NCI-H1436 treated with DMSO at 0.1 percent for 48 hours (cell line): ENCODE measurements around the gene MTA1.

Experiments used
- DNase-seq: peaks from one replicate; lab custom pipeline; 2025; lab: John Stamatoyannopoulos, UW

The MTA1 gene

DNA sequence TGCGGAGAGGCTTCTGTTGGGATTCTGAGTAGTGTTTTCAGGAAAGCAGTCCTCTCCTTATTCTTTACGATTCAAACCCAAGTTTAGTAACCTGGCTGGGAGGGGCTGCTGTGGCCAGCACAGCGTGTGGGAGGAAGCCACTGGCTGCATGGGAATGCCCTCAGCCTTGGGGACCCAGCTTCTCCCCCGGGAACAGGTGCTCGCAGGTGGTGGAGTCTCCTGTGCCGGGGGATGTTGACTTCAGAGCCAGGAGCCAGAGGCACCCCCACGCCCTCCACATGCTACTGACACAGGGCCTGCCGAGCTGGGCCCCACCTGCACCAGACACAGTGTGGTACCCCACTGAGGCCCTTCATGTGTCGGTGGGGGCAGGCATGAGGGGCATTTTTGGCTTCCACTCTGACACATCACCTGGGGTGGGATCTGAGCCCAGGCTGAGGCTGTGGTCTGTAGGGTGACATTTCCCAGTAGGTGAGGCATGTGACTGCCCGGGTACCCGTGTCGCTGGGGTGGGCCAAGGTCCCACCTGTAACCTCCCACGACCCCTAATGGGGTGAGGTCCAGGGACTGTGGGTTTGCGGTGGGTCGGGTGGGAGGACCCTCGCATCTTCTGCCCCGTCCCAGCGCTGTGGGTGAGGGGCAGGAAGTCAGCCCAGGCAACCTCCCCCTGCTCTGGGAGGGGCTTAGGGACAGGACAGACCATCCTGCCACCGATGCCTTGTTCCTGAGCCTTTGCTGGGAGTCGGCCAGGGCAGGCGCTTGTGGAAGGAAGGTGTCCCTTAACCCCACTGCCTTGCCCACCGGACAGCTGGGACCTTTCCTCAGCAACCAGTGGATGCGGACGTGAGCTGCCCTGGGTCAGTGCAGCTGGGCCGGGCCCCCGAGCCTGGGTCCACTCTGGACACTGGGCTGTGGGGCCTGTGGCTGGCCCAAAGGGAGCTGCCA, 26.5 kb downstream of the MTA1 start:
- DNase-seq, result no peak

- no peak for DNase-seq
Observed at GRCh38 chr14:105446971-105447370, 27.3 kb downstream of the MTA1 start.

DNA sequence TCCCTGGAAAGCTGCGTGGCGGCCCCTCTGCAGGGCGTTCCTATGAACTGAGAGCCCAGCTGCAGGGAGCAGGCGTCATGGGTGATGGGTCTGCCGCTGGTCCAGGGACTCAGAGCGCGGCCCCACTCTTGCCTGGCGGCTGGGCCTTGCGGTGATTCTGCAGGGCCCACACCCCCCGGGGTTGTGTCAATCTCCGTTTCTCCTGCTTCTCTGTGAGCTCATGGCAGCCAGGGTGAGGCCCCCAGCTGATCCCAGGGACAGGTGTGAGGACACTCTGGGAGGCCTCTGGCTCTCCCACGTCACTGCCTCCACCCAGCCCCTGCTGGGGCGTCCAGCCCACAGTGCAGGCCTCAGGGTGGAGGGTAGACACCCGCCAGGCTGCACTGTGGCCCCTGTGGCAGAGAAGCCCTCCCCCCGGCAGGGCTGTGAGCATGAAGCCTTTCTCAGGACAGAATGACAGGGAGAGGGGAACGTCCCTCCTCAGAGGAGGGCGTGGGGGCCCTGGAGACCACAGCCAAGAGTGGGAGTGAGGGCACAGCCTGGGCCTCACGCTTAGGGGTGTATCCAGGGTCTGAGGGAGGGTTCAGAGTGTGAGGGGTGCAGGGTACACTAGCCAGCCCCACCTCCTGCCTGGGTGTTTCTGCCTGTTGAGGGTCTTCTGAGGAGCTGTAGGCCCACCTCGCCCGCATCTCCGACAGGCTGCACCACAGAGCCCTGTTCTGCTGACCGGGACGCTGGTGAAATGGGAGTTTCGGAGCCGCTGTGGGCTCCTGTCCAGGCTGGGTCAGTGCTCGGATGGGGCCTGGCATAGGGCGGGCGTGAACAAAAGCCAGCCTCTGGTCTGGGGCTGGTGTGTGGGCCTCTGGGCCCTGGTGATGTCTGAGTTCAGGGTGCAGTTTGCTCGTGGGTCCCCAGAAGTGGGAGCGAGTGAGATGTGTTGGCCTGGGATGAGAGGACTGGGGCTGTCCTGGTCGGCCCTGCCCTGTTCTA, 28.3 kb downstream of the MTA1 start:
- no peak for DNase-seq

GRCh38 chr14:105448706-105449111, 29.1 kb downstream of the MTA1 start:
- no peak for DNase-seq

GRCh38 chr14:105449276-105450122, 29.9 kb downstream of the MTA1 start:
- no peak for DNase-seq

- no peak for DNase-seq
Observed at GRCh38 chr14:105450123-105450505, 30.5 kb downstream of the MTA1 start.

DNA sequence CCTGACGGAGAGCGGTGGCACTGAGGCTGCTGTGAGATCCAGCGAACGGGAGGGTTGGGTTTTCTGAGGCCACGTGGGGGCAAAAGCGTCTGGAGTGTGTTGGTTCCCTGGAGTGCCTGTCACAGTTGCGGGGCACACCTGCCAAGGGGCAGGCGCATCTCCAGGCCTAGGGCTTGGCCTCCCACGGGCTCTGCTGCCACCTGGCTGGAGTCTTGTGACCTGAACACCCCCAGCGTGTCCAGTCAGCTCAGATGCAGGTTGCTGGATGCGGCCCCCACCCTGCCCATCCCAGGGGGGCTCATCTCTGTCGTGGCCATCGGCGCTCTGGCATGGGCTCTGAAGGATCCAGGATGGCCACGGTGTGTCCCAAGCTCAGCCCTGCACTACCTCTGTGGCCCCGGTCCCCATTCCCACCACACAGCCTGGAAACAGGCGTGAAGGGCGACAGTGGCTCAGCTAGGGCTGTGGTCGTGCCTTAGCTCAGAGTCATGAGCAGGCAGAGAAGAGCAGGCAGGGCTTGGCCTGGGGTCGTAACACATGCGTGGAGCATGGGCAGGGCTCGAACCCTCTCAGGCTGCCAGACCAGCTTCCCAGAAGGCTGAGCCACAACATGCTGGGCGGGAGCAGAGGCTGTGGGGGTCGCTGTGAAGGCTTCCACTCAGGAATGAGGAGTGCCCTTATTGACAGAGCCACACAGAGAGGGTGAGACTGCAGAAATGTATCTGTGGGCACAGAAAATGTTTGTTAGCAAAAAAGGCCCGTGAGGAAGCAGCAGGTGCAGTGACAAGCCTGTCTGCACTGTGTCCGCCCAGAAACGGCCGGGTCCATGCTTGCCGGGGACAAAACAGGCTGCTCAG, 31.5 kb downstream of the MTA1 start:
- no peak for DNase-seq

GRCh38 chr14:105452963-105453362, 33.3 kb downstream of the MTA1 start:
- no peak for DNase-seq

DNA sequence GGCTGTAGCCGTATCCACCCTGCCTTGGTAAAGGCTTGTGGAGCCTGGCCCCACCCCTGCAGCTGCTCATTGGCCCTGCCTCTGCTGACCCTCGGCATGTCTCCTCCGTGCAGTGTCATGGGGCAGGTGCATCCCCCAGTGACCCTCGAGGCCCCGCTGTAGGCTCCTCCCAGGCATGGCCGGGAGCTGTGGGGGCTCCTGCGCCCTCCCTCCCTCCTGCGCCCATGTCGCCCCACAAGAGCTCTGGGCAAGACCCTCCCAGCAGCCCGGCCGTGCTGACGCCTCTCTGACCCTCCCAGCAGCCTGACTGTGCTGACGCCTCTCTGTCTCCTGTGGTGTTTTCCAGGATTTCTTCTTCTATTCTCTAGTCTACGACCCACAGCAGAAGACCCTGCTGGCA, 34.2 kb downstream of the MTA1 start:
- no peak for DNase-seq

DNA sequence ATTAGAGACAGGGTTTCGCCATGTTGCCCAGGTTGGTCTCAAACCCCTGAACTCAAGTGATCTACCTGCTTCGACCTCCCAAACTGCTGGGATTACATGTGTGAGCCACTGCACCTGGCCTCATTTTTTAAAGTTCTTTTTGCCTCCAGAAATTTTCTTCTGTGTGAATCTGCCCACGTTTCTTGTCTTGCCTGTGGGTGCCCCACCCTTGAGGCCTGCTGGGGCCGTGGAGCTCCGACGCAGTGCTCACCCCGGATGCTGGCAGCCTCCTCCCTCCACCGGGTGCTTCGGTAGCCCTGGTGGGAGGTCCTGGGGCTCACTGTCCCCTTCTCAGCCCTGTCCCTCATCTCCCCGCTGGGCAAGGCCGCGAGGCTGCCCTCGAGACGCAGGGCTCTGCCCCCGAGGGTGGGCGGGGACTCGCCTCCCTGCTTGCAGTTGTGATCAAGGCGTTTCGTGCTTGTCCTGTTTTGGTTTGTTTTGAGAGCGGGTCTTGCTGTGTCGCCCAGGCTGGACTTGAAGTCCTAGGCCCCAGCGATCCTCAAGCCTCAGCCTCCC, 35.5 kb downstream of the MTA1 start:
- no peak for DNase-seq

DNA sequence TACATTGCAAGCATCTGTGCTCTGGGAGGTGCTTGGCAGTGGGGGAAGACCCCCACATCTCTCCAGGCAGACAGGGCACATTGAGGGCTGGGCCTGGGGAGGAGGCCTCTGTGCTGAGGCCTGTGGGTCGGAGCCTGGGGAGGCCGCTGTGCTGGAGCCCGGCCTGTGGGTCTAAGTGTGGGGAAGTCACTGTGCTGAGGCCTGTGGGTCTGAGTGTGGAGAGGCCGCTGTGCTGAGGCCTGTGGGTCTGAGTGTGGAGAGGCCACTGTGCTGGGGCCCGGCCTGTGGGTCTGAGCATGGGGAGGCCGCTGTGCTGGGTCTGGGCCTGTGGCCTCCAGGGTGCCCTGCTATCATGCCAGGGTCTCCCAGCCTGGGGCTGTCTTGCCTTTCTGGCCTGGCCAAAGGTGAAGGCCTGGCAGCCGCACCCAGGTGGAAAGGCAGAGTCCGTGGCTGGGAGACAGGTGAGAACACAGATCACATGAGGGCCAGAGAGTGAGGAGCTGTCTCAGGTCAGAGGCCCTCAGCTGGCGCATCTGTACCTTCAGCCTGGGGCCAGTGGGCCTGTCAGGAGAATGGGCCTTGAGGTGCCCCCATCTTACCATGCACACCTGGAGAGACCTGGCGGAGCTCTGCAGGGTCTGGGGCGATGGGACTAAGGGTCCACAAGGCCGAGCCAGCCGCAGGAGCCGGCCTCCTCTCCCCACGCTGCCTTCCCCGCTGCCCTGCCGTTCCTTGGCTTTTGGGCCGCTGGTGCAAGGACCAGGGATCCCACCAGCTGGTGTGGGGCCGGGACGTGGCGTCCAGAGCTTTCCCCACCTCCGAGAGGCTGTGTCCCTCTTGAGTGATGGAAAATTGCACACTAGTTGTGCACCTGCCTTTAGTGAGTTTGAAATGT, 36.4 kb downstream of the MTA1 start:
- DNase-seq, result no peak

DNA sequence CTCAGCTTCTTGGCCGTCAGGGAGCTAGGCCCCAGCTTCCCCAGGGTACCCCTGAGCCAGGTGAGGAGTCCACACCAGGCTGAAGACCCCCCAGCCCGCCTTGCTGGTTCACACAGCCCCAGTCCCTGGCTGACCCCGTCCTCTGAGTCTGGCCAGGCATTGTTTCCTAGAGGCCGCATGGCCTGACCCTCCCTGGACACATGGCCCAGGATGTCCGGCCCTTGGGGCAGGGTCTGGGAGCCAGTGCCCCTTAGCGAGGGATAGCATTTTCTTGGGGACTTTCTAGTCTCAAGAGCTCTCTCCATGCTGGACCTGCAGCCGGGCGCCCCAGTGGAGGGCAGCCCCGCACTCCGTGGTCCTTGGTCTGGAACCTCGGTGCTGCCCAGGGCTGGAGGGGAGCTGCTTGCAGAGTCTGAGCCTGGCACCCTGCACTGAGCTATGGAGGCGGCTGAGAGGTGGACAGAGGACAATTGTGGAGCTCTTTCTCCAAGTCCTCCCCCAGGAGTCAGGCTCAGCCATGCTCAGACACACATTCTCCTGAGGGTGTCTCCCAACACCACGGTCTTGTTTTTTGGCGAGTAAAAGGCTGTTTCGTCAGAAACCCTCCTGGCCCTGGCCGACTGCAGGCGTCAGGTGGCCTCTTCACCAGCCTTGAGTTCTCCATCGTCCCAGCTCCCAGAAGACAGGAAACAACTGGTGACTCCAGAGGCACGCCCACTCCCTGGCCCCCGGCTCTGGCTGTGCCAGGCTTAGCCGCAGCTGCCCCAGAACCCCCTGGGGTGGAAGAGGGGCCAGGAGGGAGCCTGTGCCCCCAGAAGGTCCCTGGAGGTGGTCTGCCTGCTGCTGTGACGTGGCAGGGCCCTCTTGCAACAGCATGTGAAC, 37.4 kb downstream of the MTA1 start:
- no peak for DNase-seq

DNA sequence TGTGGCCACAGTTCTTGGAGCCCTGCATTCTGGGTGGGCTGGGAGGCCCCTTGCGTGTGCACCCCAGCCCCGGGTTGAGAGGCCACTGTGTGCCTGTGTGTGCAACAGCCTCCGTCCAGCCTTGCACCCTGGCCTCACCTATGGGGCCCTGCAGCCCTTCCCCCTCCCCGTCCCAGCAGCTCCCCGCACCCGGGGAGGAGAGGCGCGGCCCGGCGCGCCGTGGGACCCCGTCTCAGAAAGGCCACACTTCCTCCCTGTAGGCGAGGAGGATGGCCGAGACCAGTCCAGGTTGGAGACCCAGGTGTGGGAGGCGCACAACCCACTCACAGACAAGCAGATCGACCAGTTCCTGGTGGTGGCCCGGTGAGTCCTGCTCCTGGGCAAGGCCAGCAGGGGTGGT, 38.4 kb downstream of the MTA1 start:
- DNase-seq, result no peak

GRCh38 chr14:105458571-105458970, 38.9 kb downstream of the MTA1 start:
- no peak for DNase-seq

DNA sequence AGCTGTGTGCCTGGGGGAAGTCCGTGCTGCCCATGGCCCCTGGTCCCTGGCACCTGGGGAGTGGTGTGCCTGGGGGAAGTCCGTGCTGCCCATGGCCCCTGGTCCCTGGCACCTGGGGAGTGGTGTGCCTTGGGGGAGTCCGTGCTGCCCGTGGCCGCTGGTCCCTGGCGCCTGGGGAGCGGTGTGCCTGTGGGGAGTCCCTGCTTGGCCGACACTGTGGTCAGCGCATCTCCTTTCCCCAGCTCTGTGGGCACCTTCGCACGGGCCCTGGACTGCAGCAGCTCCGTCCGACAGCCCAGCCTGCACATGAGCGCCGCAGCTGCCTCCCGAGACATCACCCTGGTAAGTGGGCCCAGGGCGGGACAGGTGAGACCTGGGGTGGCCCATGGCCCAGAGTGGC, 40.5 kb downstream of the MTA1 start:
- DNase-seq, result no peak

DNA sequence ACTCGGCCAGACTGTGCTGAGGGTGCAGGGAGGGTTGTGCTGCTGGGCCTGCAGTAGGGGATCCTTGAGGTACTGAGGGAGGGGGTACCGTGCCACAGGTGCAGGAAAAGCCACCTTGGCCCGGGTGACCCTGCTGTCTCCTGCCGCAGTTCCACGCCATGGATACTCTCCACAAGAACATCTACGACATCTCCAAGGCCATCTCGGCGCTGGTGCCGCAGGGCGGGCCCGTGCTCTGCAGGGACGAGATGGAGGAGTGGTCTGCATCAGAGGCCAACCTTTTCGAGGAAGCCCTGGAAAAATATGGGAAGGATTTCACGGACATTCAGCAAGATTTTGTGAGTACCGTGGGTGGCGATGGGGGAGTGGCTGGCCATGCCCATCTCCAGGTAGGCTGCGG, 41.0 kb downstream of the MTA1 start:
- DNase-seq, result no peak

- DNase-seq, result no peak
Observed at GRCh38 chr14:105461903-105462302, 42.3 kb downstream of the MTA1 start.

- no peak for DNase-seq
Observed at GRCh38 chr14:105464501-105464900, 44.9 kb downstream of the MTA1 start.
